HepG2 (cell line): ENCODE results near the gene FHIT. TPM values are rescaled to one million over a fixed set of nuclear protein-coding genes. Genes with fewer than 3 reads are reported as not detected.

ENCODE experiments used
- ATAC-seq: fragments of 200-7000 bp; cut with Tn5 transposase; 3 replicates; pipeline ENCODE4 v1.9.1; 2020; ENCODE audit warnings: mild to moderate bottlenecking, moderate library complexity
- BruUV-seq: library from RNA; stranded (reverse); fragments of 400-500 nt; replicated peaks from 2 replicates; lab custom pipeline; 2021; lab: Mats Ljungman, UMichigan
- CTCF ChIA-PET: fragments of 300-600 bp; formaldehyde crosslinking; extraction: SDS; loops from one replicate; lab custom pipeline; 2021; ENCODE audit warnings: low total read pairs, inconsistent platforms, low intra/inter-chr PET ratio; lab: Yijun Ruan, JAX
- POLR2A ChIA-PET: fragments of 350-600 bp; sonication (Branson Sonifier 250); formaldehyde crosslinking; loops from one replicate; lab custom pipeline; 2020; ENCODE audit warnings: antibody characterized with exemption, inconsistent platforms; lab: Yijun Ruan, JAX
- DNase-seq: peaks from one replicate; pipeline ENCODE4 v3.0.0-alpha.2; 2015; ENCODE audit warnings: low spot score
- FAIRE-seq: peaks from 3 replicates; lab custom pipeline; 2011; peaks lifted over from hg19 to GRCh38; lab: Jason Lieb, UNC
- H2AFZ ChIP-seq: one replicate; pipeline ENCODE4 v1.6.1; 2011; ENCODE audit warnings: low read length, inconsistent platforms
- H3K27ac ChIP-seq: fragments of 300-600 bp; 3 replicates; pipeline ENCODE4 v1.8.0; 2011; ENCODE audit warnings: mixed run types, mild to moderate bottlenecking, mixed read lengths, low read length, inconsistent platforms; ENCODE audit not compliant: insufficient read depth; ENCODE audit errors: extremely low read length
- H3K27me3 ChIP-seq, 2 experiments: fragments of 200-600 bp in 1 of 2; 2 replicates in 1 of 2; 3 replicates in 1 of 2; pipeline versions ENCODE4 v1.6.0 to v1.8.0; 2011; ENCODE audit warnings: low read length in 2 of 2, mild to moderate bottlenecking in 2 of 2, moderate library complexity in 2 of 2, inconsistent platforms in 1 of 2; ENCODE audit not compliant: insufficient read depth in 2 of 2, control insufficient read depth in 1 of 2
- H3K36me3 ChIP-seq, 2 experiments: fragments of 200-600 bp in 1 of 2; replicated peaks in 1 of 2; 2 replicates in 1 of 2; 3 replicates in 1 of 2; pipeline versions ENCODE4 v1.5.1 to v1.8.0; 2011; ENCODE audit warnings: low read length in 2 of 2, inconsistent platforms in 1 of 2; ENCODE audit not compliant: insufficient read depth in 2 of 2, control insufficient read depth in 1 of 2
- H3K4me1 ChIP-seq: 2 replicates; pipeline ENCODE4 v1.5.1; 2012; ENCODE audit warnings: low read length, inconsistent platforms; ENCODE audit not compliant: insufficient read depth
- H3K4me2 ChIP-seq: 2 replicates; pipeline ENCODE4 v1.6.0; 2011; ENCODE audit warnings: low read depth, low read length, inconsistent platforms
- H3K4me3 ChIP-seq, 3 experiments: fragments of 200-600 bp in 1 of 3; sonication (generic), shearing (Covaris generic) in 1 of 3; replicated peaks in 1 of 3; 2 replicates each; pipeline ENCODE4 v1.5.1; 2011 to 2016; ENCODE audit warnings: low read length in 3 of 3, inconsistent platforms in 2 of 3, low read depth in 2 of 3, mild to moderate bottlenecking in 2 of 3, control low read depth in 1 of 3, mixed read lengths in 1 of 3; ENCODE audit not compliant: insufficient read depth in 1 of 3
- H3K79me2 ChIP-seq: one replicate; pipeline ENCODE4 v1.6.1; 2011; ENCODE audit warnings: low read length, inconsistent platforms; ENCODE audit not compliant: insufficient read depth
- H3K9ac ChIP-seq: 2 replicates; pipeline ENCODE4 v1.6.0; 2011; ENCODE audit warnings: mild to moderate bottlenecking, low read depth, low read length, inconsistent platforms; ENCODE audit not compliant: insufficient read depth
- H3K9me3 ChIP-seq: 2 replicates; pipeline ENCODE4 v1.5.1; 2012; ENCODE audit warnings: mild to moderate bottlenecking, low read length
- H4K20me1 ChIP-seq: 2 replicates; pipeline ENCODE4 v1.6.0; 2011; ENCODE audit warnings: inconsistent platforms, mild to moderate bottlenecking, low read length, moderate library complexity; ENCODE audit not compliant: insufficient read depth
- AHR ChIP-seq: IDR thresholded peaks from 2 replicates; pipeline ENCODE4 v1.6.1; 2018; ENCODE audit warnings: missing genetic modification reagents, missing compliant biosample characterization
- BCL6 ChIP-seq: IDR thresholded peaks from 2 replicates; pipeline ENCODE4 v1.6.1; 2016; ENCODE audit warnings: missing genetic modification reagents, missing compliant biosample characterization
- CENPX ChIP-seq: sonication (generic); formaldehyde crosslinking; IDR thresholded peaks from 2 replicates; pipeline ENCODE4 v1.9.0; 2021; ENCODE audit warnings: mild to moderate bottlenecking, missing genetic modification reagents, moderate library complexity
- ESRRA ChIP-seq: sonication (generic); formaldehyde crosslinking; IDR thresholded peaks from 2 replicates; pipeline ENCODE4 v1.5.1; 2020; ENCODE audit warnings: mild to moderate bottlenecking, low read depth, missing genetic modification reagents
- HDAC1 ChIP-seq: sonication (generic); formaldehyde crosslinking; IDR thresholded peaks from 2 replicates; pipeline ENCODE4 v1.5.1; 2020; ENCODE audit warnings: mild to moderate bottlenecking, missing genetic modification reagents
- HNRNPK ChIP-seq: fragments of 200-400 bp; formaldehyde crosslinking; IDR thresholded peaks from 2 replicates; pipeline ENCODE4 v1.6.1; 2018; ENCODE audit warnings: low read length, low read depth, moderate library complexity, mild to moderate bottlenecking; ENCODE audit not compliant: poor library complexity, severe bottlenecking
- HNRNPLL ChIP-seq: fragments of 200-400 bp; formaldehyde crosslinking; IDR thresholded peaks from 2 replicates; pipeline ENCODE4 v1.6.1; 2017; ENCODE audit warnings: mild to moderate bottlenecking, low read depth, low read length; ENCODE audit not compliant: poor library complexity, severe bottlenecking
- ISL2 ChIP-seq: sonication (generic); formaldehyde crosslinking; IDR thresholded peaks from 2 replicates; pipeline ENCODE4 v1.5.0; 2020; ENCODE audit warnings: missing genetic modification reagents
- KLF16 ChIP-seq, 2 experiments: sonication (generic) in 1 of 2; formaldehyde crosslinking in 1 of 2; IDR thresholded peaks; 2 replicates each; pipeline versions ENCODE4 v1.6.1 to v1.8.0; 2016 to 2023; ENCODE audit warnings: missing genetic modification reagents in 2 of 2, missing compliant biosample characterization in 1 of 2
- PCBP1 ChIP-seq: fragments of 200-400 bp; formaldehyde crosslinking; IDR thresholded peaks from 2 replicates; pipeline ENCODE4 v1.6.1; 2017; ENCODE audit warnings: mild to moderate bottlenecking, low read depth, low read length, borderline replicate concordance
- SIX1 ChIP-seq: sonication (generic); formaldehyde crosslinking; IDR thresholded peaks from 2 replicates; pipeline ENCODE4 v1.4.0; 2020; ENCODE audit warnings: missing genetic modification reagents, borderline replicate concordance
- ZBTB1 ChIP-seq: sonication (generic); formaldehyde crosslinking; IDR thresholded peaks from 2 replicates; pipeline ENCODE4 v1.4.0; 2020; ENCODE audit warnings: missing genetic modification reagents, borderline replicate concordance
- ZNF598 ChIP-seq: sonication (generic); formaldehyde crosslinking; IDR thresholded peaks from 2 replicates; pipeline ENCODE4 v1.5.1; 2020; ENCODE audit warnings: mild to moderate bottlenecking, missing genetic modification reagents, borderline replicate concordance
- WGBS: methylation state at CpG from one replicate; pipeline ENCODE4 v1.1.6; 2017; ENCODE audit warnings: low lambda C conversion rate; 5-methylcytosine and 5-hydroxymethylcytosine counted together
- in situ Hi-C: cut with HindIII; loops from 2 replicates; pipeline ENCODE4 v1.10.0; 2017; ENCODE audit warnings: low pct_unique_long_range_greater_than_20kb; ENCODE audit not compliant: extremely low pct_ligation_motif_present
- intact Hi-C: fragments of 100-400 bp; cut with micrococcal nuclease; formaldehyde crosslinking; loops from one replicate; pipeline ENCODE4 v1.10.0; 2022; ENCODE audit not compliant: unreplicated experiment
- polyA plus RNA-seq, 8 experiments: library from polyadenylated mRNA; depleted of rRNA in 3 of 8; stranded (reverse) in 7 of 8; unstranded in 1 of 8; fragments of >200 nt; fragmentation: Illumina TruSeq in 4 of 8; extraction: Trizol in 4 of 8; gene quantifications; 2 replicates each; pipeline versions ENCODE4 v1.2.1 to v1.2.3, GENCODE V29; 2011 to 2016; ENCODE audit warnings: low read depth in 4 of 8, missing spikeins in 1 of 8, mixed read lengths in 1 of 8; ENCODE audit not compliant: insufficient read depth in 1 of 8
- total RNA-seq, 5 experiments: library from RNA; depleted of rRNA; stranded (reverse); fragments of >200 nt; fragmentation: Illumina TruSeq; extraction: Trizol; gene quantifications; 2 replicates each; pipeline ENCODE4 v1.2.3, GENCODE V29; 2016; ENCODE audit warnings: low read depth in 1 of 5
- TF ChIP-seq, protein P1 (sequence below): sonication (generic); formaldehyde crosslinking; IDR thresholded peaks from 2 replicates; pipeline ENCODE4 v1.4.0; 2020; ENCODE audit warnings: missing genetic modification reagents
- TF ChIP-seq, protein P2 (sequence below): sonication (generic); formaldehyde crosslinking; IDR thresholded peaks from 2 replicates; pipeline ENCODE4 v1.4.0; 2020; ENCODE audit warnings: mild to moderate bottlenecking, missing genetic modification reagents

FHIT gene
- total and polyA plus RNA-seq, 2 of the 13 experiments (the other 11 are each of a cell fraction or from before 2014, with no cell fraction given): 4.0 to 4.6 TPM

- in situ Hi-C loops: no loop called here
- Histone ChIP-seq H3K27ac (no peak overlapping the region), H3K9me3 (no peaks in the 10 kb centered on the region), H2AFZ (no peak overlapping the region), H3K79me2 (no peaks in the 10 kb centered on the region), H3K36me3 (no peaks in the 10 kb centered on the region), H3K4me2 (no peak overlapping the region), H3K27me3 (no peaks in the 10 kb centered on the region), H4K20me1 (no peaks in the 10 kb centered on the region), H3K4me1 (no peaks in the 10 kb centered on the region)
- CTCF ChIA-PET: no interaction called here
- ATAC-seq: no peak
- POLR2A ChIA-PET: no interaction called here
- 37% methylated on average over 5 of the region's 5 CpGs for WGBS
- BruUV-seq: no TSS peak
- TF ChIP-seq CENPX (CRISPR knock-in tag) (no peak), KLF16 (CRISPR knock-in tag; IDR thresholded peaks at IDR 0.05) (no peak), ZBTB1 (CRISPR knock-in tag) (no peak), HNRNPK (peak; percentile 71), ESRRA (CRISPR knock-in tag) (no peak), ISL2 (CRISPR knock-in tag) (no peak), PCBP1 (0 out of 2 replicates have a peak, but pooled peaks have one; percentile 38), HNRNPLL (no peak), SIX1 (no peak), BCL6 (no peak), AHR (CRISPR knock-in tag) (no peak), HDAC1 (CRISPR knock-in tag) (no peak), ZNF598 (CRISPR knock-in tag) (no peak)
- TF ChIP-seq, protein P1, sequence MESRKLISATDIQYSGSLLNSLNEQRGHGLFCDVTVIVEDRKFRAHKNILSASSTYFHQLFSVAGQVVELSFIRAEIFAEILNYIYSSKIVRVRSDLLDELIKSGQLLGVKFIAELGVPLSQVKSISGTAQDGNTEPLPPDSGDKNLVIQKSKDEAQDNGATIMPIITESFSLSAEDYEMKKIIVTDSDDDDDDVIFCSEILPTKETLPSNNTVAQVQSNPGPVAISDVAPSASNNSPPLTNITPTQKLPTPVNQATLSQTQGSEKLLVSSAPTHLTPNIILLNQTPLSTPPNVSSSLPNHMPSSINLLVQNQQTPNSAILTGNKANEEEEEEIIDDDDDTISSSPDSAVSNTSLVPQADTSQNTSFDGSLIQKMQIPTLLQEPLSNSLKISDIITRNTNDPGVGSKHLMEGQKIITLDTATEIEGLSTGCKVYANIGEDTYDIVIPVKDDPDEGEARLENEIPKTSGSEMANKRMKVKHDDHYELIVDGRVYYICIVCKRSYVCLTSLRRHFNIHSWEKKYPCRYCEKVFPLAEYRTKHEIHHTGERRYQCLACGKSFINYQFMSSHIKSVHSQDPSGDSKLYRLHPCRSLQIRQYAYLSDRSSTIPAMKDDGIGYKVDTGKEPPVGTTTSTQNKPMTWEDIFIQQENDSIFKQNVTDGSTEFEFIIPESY (CRISPR knock-in tag): no peak
- TF ChIP-seq, protein P2, sequence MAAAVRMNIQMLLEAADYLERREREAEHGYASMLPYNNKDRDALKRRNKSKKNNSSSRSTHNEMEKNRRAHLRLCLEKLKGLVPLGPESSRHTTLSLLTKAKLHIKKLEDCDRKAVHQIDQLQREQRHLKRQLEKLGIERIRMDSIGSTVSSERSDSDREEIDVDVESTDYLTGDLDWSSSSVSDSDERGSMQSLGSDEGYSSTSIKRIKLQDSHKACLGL: no peak
- TF ChIP-seq, all 625 proteins: peak for 2
- DNase-seq: no peak
- Histone ChIP-seq H3K4me3 (no peak overlapping the region), H3K9ac (no peak overlapping the region)
- no peak for FAIRE-seq
- intact Hi-C loops: no loop called here
Observed at GRCh38 chr3:60551455-60552209, 699.6 kb downstream of the FHIT start.
